HG02759 (cell line): ENCODE measurements around the gene NEUROG2.
A peak's percentile ranks its signal among the peaks of the same experiment; 100 is the strongest.
"Not testable (repeated sequence)": the region's sequence is repeated elsewhere in the genome, so short reads cannot be mapped to it uniquely, and the experiment has no call there.

ENCODE experiments used
- ATAC-seq: cut with Tn5 transposase; IDR thresholded peaks from one replicate; pipeline ENCODE4 v1.9.1; 2021; ENCODE audit warnings: mild to moderate bottlenecking, moderate library complexity; ENCODE audit not compliant: unreplicated experiment

NEUROG2 gene

GRCh38 chr4:112516066-112516470 lies at the start of gene NEUROG2:
TSS of gene NEUROG2 (minus strand) at chr4:112516180. CDS start at chr4:112515475, 705 bp downstream.
- ATAC-seq: no peak

- ATAC-seq: no peak
Observed at GRCh38 chr4:112564706-112565270, 48.8 kb upstream of the NEUROG2 start.

GRCh38 chr4:112563431-112564200 lies 47.6 kb upstream of the NEUROG2 start:
- ATAC-seq: peak; percentile 64

- ATAC-seq: no peak
Observed at GRCh38 chr4:112562254-112562879, 46.4 kb upstream of the NEUROG2 start.

GRCh38 chr4:112560084-112560483 lies 44.1 kb upstream of the NEUROG2 start:
- ATAC-seq: no peak

- ATAC-seq: no peak
Observed at GRCh38 chr4:112559053-112559452, 43.1 kb upstream of the NEUROG2 start.

GRCh38 chr4:112557676-112558411 lies 41.9 kb upstream of the NEUROG2 start:
- no peak for ATAC-seq

GRCh38 chr4:112554271-112554670 lies 38.3 kb upstream of the NEUROG2 start:
- not testable (repeated sequence) for ATAC-seq

- ATAC-seq: no peak
Observed at GRCh38 chr4:112552668-112553067, 36.7 kb upstream of the NEUROG2 start.

GRCh38 chr4:112550728-112551127 lies 34.7 kb upstream of the NEUROG2 start:
- peak; percentile 49 for ATAC-seq

GRCh38 chr4:112546476-112546875 lies 30.5 kb upstream of the NEUROG2 start:
- ATAC-seq: no peak

- no peak for ATAC-seq
Observed at GRCh38 chr4:112545346-112545745, 29.4 kb upstream of the NEUROG2 start.

- no peak for ATAC-seq
Observed at GRCh38 chr4:112540695-112541094, 24.7 kb upstream of the NEUROG2 start.

GRCh38 chr4:112536123-112536522 lies 20.1 kb upstream of the NEUROG2 start:
- no peak for ATAC-seq

- no peak for ATAC-seq
Observed at GRCh38 chr4:112532267-112532666, 16.3 kb upstream of the NEUROG2 start.

- ATAC-seq: no peak
Observed at GRCh38 chr4:112531146-112531545, 15.2 kb upstream of the NEUROG2 start.

- no peak for ATAC-seq
Observed at GRCh38 chr4:112526061-112526460, 10.1 kb upstream of the NEUROG2 start.

GRCh38 chr4:112523764-112524505 lies 8.0 kb upstream of the NEUROG2 start:
- ATAC-seq: peak; percentile 85

- peak; percentile 49 for ATAC-seq
Observed at GRCh38 chr4:112523008-112523721, 7.2 kb upstream of the NEUROG2 start.

GRCh38 chr4:112522431-112522830 lies 6.5 kb upstream of the NEUROG2 start:
- ATAC-seq: not testable (repeated sequence)
